ENCODE results near the gene AKR1C4.
"Not testable (repeated sequence)": the region's sequence is repeated elsewhere in the genome, so short reads cannot be mapped to it uniquely, and the experiment has no call there.

GRCh38 chr10:5222942-5223341 is 26.3 kb downstream of the AKR1C4 start:
- TF ChIP-seq EP300, POLR2AphosphoS5 (IDR thresholded peaks at IDR 0.05): not testable (repeated sequence)

Data from gastroesophageal sphincter (tissue), 2 donors.